IMR-90 (cell line): Measurements from ENCODE around the gene PTH. TPM values are rescaled to one million over a fixed set of nuclear protein-coding genes. Genes with fewer than 3 reads are reported as not detected.

ENCODE experiments used
- ATAC-seq: fragments of 200-7000 bp; cut with Tn5 transposase; 2 replicates; pipeline ENCODE4 v1.9.1; 2020; ENCODE audit warnings: low read depth, mild to moderate bottlenecking, moderate library complexity
- BruUV-seq: library from RNA; stranded (reverse); fragments of 400-500 nt; replicated peaks from 2 replicates; lab custom pipeline; 2021; lab: Mats Ljungman, UMichigan
- CTCF ChIA-PET: fragments of 300-600 bp; formaldehyde crosslinking; extraction: SDS; loops from one replicate; lab custom pipeline; 2021; ENCODE audit warnings: antibody characterized with exemption; lab: Yijun Ruan, JAX
- POLR2A ChIA-PET: fragments of 300-600 bp; sonication (Branson Sonifier 250); formaldehyde crosslinking; loops from one replicate; lab custom pipeline; 2022; ENCODE audit warnings: antibody characterized with exemption; ENCODE audit not compliant: unreplicated experiment; lab: Charles Lee
- DNase-seq: peaks from one replicate; pipeline ENCODE4 v3.0.0; 2013
- H2AFZ ChIP-seq: replicated peaks from 2 replicates; pipeline ENCODE3; 2013; ENCODE audit warnings: low read length, mild to moderate bottlenecking; ENCODE audit not compliant: poor library complexity
- H2AK5ac ChIP-seq: 2 replicates; pipeline ENCODE4 v1.6.1; 2013; ENCODE audit warnings: low read depth, low read length, inconsistent platforms
- H2AK9ac ChIP-seq: replicated peaks from 2 replicates; pipeline ENCODE3; 2013; ENCODE audit warnings: mild to moderate bottlenecking, low read depth, low read length, moderate library complexity; ENCODE audit not compliant: poor library complexity
- H2BK120ac ChIP-seq: 2 replicates; pipeline ENCODE4 v1.6.1; 2013; ENCODE audit warnings: low read depth, low read length, inconsistent platforms
- H2BK15ac ChIP-seq: 3 replicates; pipeline ENCODE4 v1.6.1; 2013; ENCODE audit warnings: low read depth, low read length, inconsistent platforms
- H2BK20ac ChIP-seq: 2 replicates; pipeline ENCODE4 v1.6.1; 2013; ENCODE audit warnings: low read depth, mild to moderate bottlenecking, inconsistent platforms, low read length, moderate library complexity
- H2BK5ac ChIP-seq: 2 replicates; pipeline ENCODE4 v1.6.1; 2013; ENCODE audit warnings: mild to moderate bottlenecking, low read depth, low read length, inconsistent platforms; ENCODE audit not compliant: poor library complexity, severe bottlenecking
- H3K14ac ChIP-seq: replicated peaks from 2 replicates; pipeline ENCODE4 v1.6.1; 2013; ENCODE audit warnings: low read depth, low read length, inconsistent platforms
- H3K18ac ChIP-seq: 2 replicates; pipeline ENCODE4 v1.6.1; 2013; ENCODE audit warnings: low read depth, low read length, control low read depth
- H3K23ac ChIP-seq: 2 replicates; pipeline ENCODE4 v1.6.1; 2013; ENCODE audit warnings: low read depth, low read length, inconsistent platforms
- H3K27ac ChIP-seq: 2 replicates; pipeline ENCODE4 v1.5.1; 2013; ENCODE audit warnings: mild to moderate bottlenecking, control low read depth, low read length; ENCODE audit not compliant: insufficient read depth
- H3K27me3 ChIP-seq: 2 replicates; pipeline ENCODE4 v1.6.1; 2013; ENCODE audit warnings: low read length; ENCODE audit not compliant: control insufficient read depth, insufficient read depth
- H3K36me3 ChIP-seq: 2 replicates; pipeline ENCODE4 v1.6.1; 2013; ENCODE audit warnings: low read length, mixed read lengths; ENCODE audit not compliant: control insufficient read depth, insufficient read depth
- H3K4ac ChIP-seq: 2 replicates; pipeline ENCODE4 v1.6.1; 2013; ENCODE audit warnings: low read depth, low read length, inconsistent platforms
- H3K4me1 ChIP-seq: 2 replicates; pipeline ENCODE4 v1.6.1; 2013; ENCODE audit warnings: low read length, mixed read lengths; ENCODE audit not compliant: control insufficient read depth, insufficient read depth
- H3K4me2 ChIP-seq: 2 replicates; pipeline ENCODE4 v1.6.1; 2013; ENCODE audit warnings: low read depth, mild to moderate bottlenecking, control low read depth, low read length, moderate library complexity
- H3K4me3 ChIP-seq: 2 replicates; pipeline ENCODE4 v1.5.1; 2013; ENCODE audit warnings: low read depth, mild to moderate bottlenecking, control low read depth, low read length, moderate library complexity; ENCODE audit not compliant: insufficient read depth
- H3K56ac ChIP-seq: 2 replicates; pipeline ENCODE4 v1.6.1; 2013; ENCODE audit warnings: low read length, inconsistent platforms; ENCODE audit not compliant: insufficient read depth; ENCODE audit errors: extremely low read depth
- H3K79me1 ChIP-seq, 2 experiments: 2 replicates each; pipeline ENCODE4 v1.6.1; 2013; ENCODE audit warnings: low read length in 2 of 2, inconsistent platforms in 1 of 2, low read depth in 1 of 2
- H3K9ac ChIP-seq: 2 replicates; pipeline ENCODE4 v1.6.1; 2013; ENCODE audit warnings: low read depth, low read length, control low read depth
- H3K9me1 ChIP-seq: 2 replicates; pipeline ENCODE4 v1.6.1; 2013; ENCODE audit warnings: low read length, inconsistent platforms; ENCODE audit not compliant: insufficient read depth
- H3K9me3 ChIP-seq: 2 replicates; pipeline ENCODE4 v1.6.1; 2013; ENCODE audit warnings: low read length; ENCODE audit not compliant: control insufficient read depth, insufficient read depth
- H4K20me1 ChIP-seq: 2 replicates; pipeline ENCODE4 v1.6.1; 2013; ENCODE audit warnings: low read length, inconsistent platforms; ENCODE audit not compliant: insufficient read depth
- H4K5ac ChIP-seq: 2 replicates; pipeline ENCODE4 v1.6.1; 2013; ENCODE audit warnings: mild to moderate bottlenecking, low read depth, low read length, control low read depth
- H4K8ac ChIP-seq, 2 experiments: 2 replicates each; pipeline ENCODE4 v1.6.1; 2013; ENCODE audit warnings: low read depth in 2 of 2, low read length in 2 of 2, control low read depth in 1 of 2, inconsistent platforms in 1 of 2
- H4K91ac ChIP-seq: 2 replicates; pipeline ENCODE4 v1.6.1; 2013; ENCODE audit warnings: low read depth, low read length, inconsistent platforms; ENCODE audit not compliant: insufficient read depth
- MXI1 ChIP-seq: IDR thresholded peaks from 2 replicates; pipeline ENCODE4 v1.6.1; 2012; ENCODE audit warnings: low read depth, mild to moderate bottlenecking, low read length, moderate library complexity, borderline replicate concordance
- NFE2L2 ChIP-seq: fragments of 150-350 bp; IDR thresholded peaks from 2 replicates; pipeline ENCODE4 v1.6.1; 2016; ENCODE audit warnings: low read depth, mild to moderate bottlenecking, low read length
- RAD21 ChIP-seq: IDR thresholded peaks from 2 replicates; pipeline ENCODE4 v1.6.1; 2012; ENCODE audit warnings: low read length, improper control_type of control experiment
- WGBS, 2 experiments: methylation state at CpG; one replicate each; pipeline versions ENCODE4 v1.1.5 to v1.1.7; 2013; ENCODE audit warnings: missing lambda C conversion rate in 2 of 2; ENCODE audit not compliant: insufficient read length in 1 of 2; ENCODE audit errors: extremely low coverage in 2 of 2; 5-methylcytosine and 5-hydroxymethylcytosine counted together
- dilution Hi-C: fragments of 300-500 bp; cut with HindIII; formaldehyde crosslinking; loops from one replicate; pipeline ENCODE4 v1.14.3; 2018; ENCODE audit warnings: low sequenced_read_pairs; ENCODE audit not compliant: unreplicated experiment
- in situ Hi-C: fragments of 300-500 bp; cut with MboI; formaldehyde crosslinking; loops from 3 replicates; pipeline ENCODE4 v1.14.3; 2019; ENCODE audit warnings: low sequenced_read_pairs, inconsistent platforms, mixed read lengths
- intact Hi-C: fragments of 100-400 bp; cut with micrococcal nuclease; formaldehyde crosslinking; loops from 2 replicates; pipeline ENCODE4 v1.10.0; 2022
- polyA plus RNA-seq, 3 experiments: library from polyadenylated mRNA; depleted of rRNA; stranded (reverse); fragments of >200 nt; gene quantifications; 2 replicates each; pipeline ENCODE4 v1.2.3, GENCODE V29; 2012; ENCODE audit warnings: low replicate concordance in 1 of 3
- total RNA-seq: library from RNA; depleted of rRNA; stranded (reverse); fragments of >200 nt; gene quantifications from 2 replicates; pipeline ENCODE4 v1.2.3, GENCODE V29; 2012
- TF ChIP-seq, protein P1 (sequence below): conservative IDR thresholded peaks from 2 replicates; pipeline ENCODE4 v1.5.1; 2012; ENCODE audit warnings: mild to moderate bottlenecking, low read depth, low read length, improper control_type of control experiment

The PTH gene
- total and polyA plus RNA-seq, 2 of the 4 experiments (the other 2 are of a cell fraction) = not detected

DNA sequence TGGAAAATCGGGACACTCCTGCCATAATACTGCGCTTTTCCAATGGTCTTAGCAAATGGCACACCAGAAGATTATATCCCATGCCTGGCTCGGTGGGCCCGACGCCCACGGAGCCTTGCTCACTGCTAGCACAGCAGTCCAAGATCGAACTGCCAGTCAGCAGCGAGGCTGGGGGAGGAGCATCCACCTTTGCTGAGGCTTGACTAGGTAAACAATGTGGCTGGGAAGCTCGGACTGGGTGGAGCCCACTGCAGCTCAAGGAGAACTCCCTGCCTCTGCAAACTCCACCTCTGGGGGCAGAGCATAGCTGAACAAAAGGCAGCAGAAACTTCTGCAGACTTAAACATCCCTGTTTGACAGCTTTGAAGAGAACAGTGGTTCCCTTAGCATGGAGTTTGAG, 15.6 kb downstream of the PTH start:
- Histone ChIP-seq H2BK15ac (no peak overlapping the region), H3K27ac (no peak overlapping the region), H3K4me1 (peaks cover 2% of the 10 kb centered on the region; the same call in 1 of the 2 replicates), H2BK20ac (no peak overlapping the region), H3K4ac (no peak overlapping the region), H3K9ac (no peak overlapping the region), H4K8ac (no peak overlapping the region), H4K5ac (no peak overlapping the region), H2AK5ac (no peak overlapping the region), H2AK9ac (no peak overlapping the region), H2AFZ (no peak overlapping the region), H3K14ac (no peak overlapping the region), H4K91ac (no peak overlapping the region), H3K9me3 (no peaks in the 10 kb centered on the region), H4K20me1 (no peaks in the 10 kb centered on the region), H3K4me3 (no peak overlapping the region), H3K4me2 (no peak overlapping the region), H3K23ac (no peak overlapping the region), H3K18ac (no peak overlapping the region), H3K9me1 (no peaks in the 10 kb centered on the region), H2BK5ac (no peak overlapping the region), H3K56ac (no peak overlapping the region), H3K27me3 (peaks cover 4% of the 10 kb centered on the region; the same call in 1 of the 2 replicates), H3K36me3 (no peaks in the 10 kb centered on the region), H2BK120ac (no peak overlapping the region), H3K79me1 (no peaks in the 10 kb centered on the region)
- WGBS, 2 experiments = 100% methylated on average over 1 of the region's 9 CpGs; no CpG with 5 or more reads in 1 of the 2 experiments
- dilution Hi-C loops = no loop called here
- BruUV-seq = no TSS peak
- intact Hi-C loops = no loop called here
- no peak for DNase-seq
- ChIA-PET CTCF (no interaction called here), POLR2A (no interaction called here)
- TF ChIP-seq MXI1 (no peak), RAD21 (no peak), NFE2L2 (no peak)
- TF ChIP-seq, protein P1, sequence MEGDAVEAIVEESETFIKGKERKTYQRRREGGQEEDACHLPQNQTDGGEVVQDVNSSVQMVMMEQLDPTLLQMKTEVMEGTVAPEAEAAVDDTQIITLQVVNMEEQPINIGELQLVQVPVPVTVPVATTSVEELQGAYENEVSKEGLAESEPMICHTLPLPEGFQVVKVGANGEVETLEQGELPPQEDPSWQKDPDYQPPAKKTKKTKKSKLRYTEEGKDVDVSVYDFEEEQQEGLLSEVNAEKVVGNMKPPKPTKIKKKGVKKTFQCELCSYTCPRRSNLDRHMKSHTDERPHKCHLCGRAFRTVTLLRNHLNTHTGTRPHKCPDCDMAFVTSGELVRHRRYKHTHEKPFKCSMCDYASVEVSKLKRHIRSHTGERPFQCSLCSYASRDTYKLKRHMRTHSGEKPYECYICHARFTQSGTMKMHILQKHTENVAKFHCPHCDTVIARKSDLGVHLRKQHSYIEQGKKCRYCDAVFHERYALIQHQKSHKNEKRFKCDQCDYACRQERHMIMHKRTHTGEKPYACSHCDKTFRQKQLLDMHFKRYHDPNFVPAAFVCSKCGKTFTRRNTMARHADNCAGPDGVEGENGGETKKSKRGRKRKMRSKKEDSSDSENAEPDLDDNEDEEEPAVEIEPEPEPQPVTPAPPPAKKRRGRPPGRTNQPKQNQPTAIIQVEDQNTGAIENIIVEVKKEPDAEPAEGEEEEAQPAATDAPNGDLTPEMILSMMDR = no peak
- in situ Hi-C loops = no loop called here
- ATAC-seq = no peak
